GM20000 (cell line): Measurements from ENCODE around the gene REXO5.

ENCODE experiments used
- DNase-seq: peaks from one replicate; pipeline ENCODE4 v3.0.0; 2012; ENCODE audit warnings: low spot score
- TF ChIP-seq, protein P1 (sequence below): IDR thresholded peaks from 2 replicates; pipeline ENCODE4 v1.5.1; 2012; ENCODE audit warnings: mild to moderate bottlenecking, control low read depth; ENCODE audit errors: extremely low read depth, missing control alignments

REXO5 gene

DNA sequence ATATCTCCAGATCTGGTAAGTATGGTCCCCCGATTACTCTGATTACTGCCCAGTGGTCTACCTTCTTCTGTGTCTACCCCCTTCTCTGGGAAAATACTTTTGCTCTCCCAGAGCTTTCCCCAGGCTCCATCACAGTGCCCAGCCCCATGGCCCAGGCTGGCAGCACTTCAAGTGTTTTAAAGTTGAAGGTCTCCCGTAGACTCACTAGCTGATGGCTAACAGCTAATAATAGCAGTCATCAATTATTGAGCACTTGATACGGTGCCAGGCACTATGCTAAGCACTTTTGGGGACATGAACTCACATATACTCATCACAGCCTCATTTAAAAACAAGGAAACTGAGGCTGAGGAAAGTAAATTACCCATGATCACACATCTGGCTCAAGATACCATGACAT lies 60.5 kb downstream of the REXO5 start:
- TF ChIP-seq, protein P1, sequence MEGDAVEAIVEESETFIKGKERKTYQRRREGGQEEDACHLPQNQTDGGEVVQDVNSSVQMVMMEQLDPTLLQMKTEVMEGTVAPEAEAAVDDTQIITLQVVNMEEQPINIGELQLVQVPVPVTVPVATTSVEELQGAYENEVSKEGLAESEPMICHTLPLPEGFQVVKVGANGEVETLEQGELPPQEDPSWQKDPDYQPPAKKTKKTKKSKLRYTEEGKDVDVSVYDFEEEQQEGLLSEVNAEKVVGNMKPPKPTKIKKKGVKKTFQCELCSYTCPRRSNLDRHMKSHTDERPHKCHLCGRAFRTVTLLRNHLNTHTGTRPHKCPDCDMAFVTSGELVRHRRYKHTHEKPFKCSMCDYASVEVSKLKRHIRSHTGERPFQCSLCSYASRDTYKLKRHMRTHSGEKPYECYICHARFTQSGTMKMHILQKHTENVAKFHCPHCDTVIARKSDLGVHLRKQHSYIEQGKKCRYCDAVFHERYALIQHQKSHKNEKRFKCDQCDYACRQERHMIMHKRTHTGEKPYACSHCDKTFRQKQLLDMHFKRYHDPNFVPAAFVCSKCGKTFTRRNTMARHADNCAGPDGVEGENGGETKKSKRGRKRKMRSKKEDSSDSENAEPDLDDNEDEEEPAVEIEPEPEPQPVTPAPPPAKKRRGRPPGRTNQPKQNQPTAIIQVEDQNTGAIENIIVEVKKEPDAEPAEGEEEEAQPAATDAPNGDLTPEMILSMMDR = no peak
- DNase-seq = no peak

DNA sequence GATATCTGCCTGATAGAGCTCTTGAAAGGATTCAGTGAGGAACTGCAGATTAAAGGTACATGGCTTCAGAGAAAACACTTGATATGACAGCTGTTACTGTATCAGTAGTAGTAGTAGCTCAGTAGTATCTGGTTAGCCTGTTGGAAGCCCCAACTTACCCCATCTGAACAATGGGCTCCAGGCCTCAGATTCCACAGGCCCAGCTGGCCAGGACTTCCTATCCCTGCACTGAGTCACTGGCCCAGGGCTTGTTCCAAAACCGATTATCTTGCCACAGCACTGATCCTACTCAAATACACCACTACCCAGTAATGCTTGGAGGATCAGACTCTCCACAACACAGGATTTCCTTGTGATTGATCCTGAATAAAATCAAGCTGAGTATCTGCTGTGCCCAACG lies 61.3 kb downstream of the REXO5 start:
- DNase-seq = no peak
- TF ChIP-seq, protein P1 = no peak

DNA sequence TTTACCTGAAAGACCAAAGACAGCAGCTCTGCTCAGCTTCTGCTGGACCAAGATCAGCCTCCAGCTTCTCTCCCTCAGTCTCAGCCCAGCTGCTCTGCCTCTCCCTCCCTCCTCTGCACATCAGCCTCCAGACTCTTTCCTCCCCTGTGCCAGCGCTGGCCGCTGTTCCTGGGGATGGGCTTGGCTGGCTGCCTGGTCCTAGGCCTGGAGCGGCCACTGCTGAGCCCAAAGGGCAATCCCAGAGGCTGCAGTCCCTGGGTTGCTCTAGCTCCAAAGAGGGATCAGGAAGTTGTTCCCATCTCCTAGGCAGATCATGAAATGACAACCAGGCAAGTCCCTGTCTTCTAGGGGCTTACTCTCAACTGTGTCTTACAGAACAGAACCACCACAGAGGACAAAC lies 62.6 kb downstream of the REXO5 start:
- DNase-seq = no peak
- TF ChIP-seq, protein P1 = no peak

DNA sequence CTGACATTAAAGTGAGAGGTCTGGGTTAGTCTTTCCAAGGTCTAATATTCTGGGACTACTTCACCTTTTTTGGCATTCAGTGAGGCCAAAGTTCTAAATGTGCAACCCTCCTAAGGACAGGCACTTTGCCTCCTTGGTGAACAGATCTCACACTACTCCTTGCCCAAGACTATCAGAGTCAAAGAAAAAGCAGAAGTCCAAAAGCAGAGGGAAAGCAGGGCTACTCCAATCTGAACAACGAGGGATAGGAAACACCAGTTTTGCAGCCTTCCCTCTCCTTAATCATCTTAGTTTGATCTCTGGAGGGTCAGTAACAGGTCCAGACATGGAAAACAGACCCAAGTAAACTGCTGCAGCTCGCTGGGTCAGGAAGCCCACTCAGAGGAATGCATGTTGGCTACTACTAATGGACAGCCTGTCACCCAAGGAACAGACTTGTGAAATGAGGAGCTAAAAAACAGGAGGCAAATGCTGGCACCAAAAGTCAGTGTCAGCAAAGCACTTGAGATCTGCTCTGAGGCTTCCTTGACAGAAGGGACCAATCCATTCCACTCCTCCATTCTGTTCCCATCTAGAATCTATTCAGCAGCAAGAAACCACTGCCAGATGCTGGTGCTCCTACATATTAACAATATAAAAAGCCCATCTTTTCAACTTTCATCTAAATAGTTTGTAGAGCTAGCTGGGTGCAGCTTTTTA lies 63.9 kb downstream of the REXO5 start:
- TF ChIP-seq, protein P1 = no peak
- DNase-seq = no peak

DNA sequence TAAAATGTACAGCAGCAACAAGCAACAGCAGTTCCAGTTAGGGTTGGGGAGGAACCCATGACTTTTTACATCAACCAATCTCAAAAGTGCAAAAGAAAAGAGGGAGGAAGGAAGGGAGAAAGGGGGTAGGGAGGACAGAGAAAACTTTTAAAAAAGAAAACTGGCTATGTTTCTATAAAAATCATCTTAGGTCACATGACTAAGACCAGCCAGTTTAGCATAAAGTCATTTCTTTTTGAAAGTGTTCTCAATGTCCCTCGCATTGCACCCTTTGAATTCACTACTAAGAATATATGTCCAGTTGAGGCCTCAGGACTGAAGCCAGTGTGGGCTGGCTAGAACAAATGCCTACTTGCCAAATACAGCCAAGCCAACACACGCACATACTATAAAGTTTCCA lies 64.9 kb downstream of the REXO5 start:
- TF ChIP-seq, protein P1 = no peak
- no peak for DNase-seq

DNA sequence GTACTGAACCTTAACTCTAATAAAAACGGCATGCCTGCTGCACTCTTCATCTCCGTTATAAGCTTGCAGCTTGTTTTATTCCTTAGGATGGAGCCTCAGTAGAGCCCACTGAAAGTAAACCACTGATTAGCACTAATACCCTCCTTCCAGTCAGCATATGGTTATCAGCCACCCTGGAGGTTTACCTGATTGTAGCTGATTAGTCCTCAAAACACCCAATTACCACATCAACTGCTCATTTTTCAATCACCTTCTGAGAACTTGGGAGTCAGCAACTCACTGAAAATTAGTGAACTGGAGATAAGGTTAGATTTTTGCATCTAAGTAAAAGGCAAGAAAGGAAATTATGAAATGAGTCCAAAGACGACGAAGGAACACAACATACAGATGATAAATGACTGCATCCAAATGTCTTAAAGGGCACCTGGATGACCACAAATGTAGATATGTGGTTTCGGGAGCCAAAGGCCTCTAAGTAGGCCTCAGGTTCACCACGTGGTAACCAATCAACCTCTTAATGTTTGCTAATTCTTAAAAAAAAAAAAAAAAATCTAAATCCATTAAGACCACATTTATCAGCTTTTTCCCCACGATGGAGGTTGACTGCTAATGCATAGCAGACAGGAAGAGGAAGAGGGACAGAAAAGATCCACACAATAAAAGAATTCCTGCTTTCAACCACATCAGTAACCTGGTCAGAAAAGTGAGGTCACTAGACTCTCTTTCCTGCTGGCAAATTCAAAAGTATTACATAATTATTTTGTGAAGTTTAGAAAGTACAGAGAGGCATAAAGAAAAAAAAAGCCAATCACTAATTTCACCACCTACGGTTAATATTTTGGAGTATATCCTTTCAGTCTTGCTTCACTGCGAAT lies 65.9 kb downstream of the REXO5 start:
- no peak for DNase-seq
- TF ChIP-seq, protein P1 = no peak

DNA sequence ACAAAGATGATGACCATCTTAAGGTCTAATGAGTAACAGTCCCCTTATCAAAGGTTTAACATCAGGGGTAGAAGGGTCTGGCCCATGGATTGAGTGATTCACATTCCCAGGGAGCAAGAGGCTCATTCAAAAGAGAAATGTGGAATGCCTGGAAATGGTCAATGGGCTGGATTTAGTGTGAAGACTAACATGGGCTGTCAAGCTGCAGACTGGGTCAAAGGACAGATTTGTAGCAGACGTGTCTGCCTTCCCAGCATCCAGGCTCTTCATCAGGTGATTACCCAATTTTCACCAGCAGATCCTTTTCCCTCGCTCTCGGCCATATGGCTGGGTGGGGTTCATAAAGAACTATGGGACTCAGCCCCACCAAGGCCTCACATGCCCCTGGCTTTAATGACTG lies 67.0 kb downstream of the REXO5 start:
- TF ChIP-seq, protein P1 = no peak
- DNase-seq = no peak
